Measurements from ENCODE around the gene ABLIM1. TPM values are rescaled to one million over a fixed set of nuclear protein-coding genes. Genes with fewer than 3 reads are reported as not detected.

Gene ABLIM1
- total RNA-seq, 4 donors from 2014 or later = 122 to 257 (median 138) TPM

- TF ChIP-seq CTCF (IDR thresholded peaks at IDR 0.05) = no peak
- DNase-seq (ENCODE audit: low spot score) (no peak), ATAC-seq (ENCODE audit: low FRiP score) (no peak)
Measured at GRCh38 chr10:114501650-114502049, 156.4 kb downstream of the ABLIM1 start.

- ATAC-seq (ENCODE audit: low FRiP score) = no peak
- no peak for DNase-seq (ENCODE audit: low spot score)
- no peak for TF ChIP-seq CTCF (IDR thresholded peaks at IDR 0.05)
Measured at GRCh38 chr10:114500643-114501042, 157.4 kb downstream of the ABLIM1 start.

GRCh38 chr10:114499630-114500190 lies 158.4 kb downstream of the ABLIM1 start:
- ATAC-seq (ENCODE audit: low FRiP score) = no peak
- TF ChIP-seq CTCF (IDR thresholded peaks at IDR 0.05) = no peak
- DNase-seq (ENCODE audit: low spot score) = no peak

GRCh38 chr10:114499116-114499515 lies 159.0 kb downstream of the ABLIM1 start:
- ATAC-seq (ENCODE audit: low FRiP score) (no peak), DNase-seq (ENCODE audit: low spot score) (no peak)
- TF ChIP-seq CTCF (IDR thresholded peaks at IDR 0.05) = no peak

- no peak for TF ChIP-seq CTCF (IDR thresholded peaks at IDR 0.05)
- DNase-seq (ENCODE audit: low spot score) (no peak), ATAC-seq (ENCODE audit: low FRiP score) (no peak)
Measured at GRCh38 chr10:114498413-114499111, 159.5 kb downstream of the ABLIM1 start.

- TF ChIP-seq CTCF (IDR thresholded peaks at IDR 0.05) = no peak
- no peak for ATAC-seq (ENCODE audit: low FRiP score)
- DNase-seq (ENCODE audit: low spot score) = no peak
Measured at GRCh38 chr10:114495303-114495702, 162.8 kb downstream of the ABLIM1 start.

Data from omental fat pad (tissue), 4 donors.